HG03354 (cell line): Measurements from ENCODE around the gene SUSD2.
"Not testable (repeated sequence)": the region's sequence is repeated elsewhere in the genome, so short reads cannot be mapped to it uniquely, and the experiment has no call there.

Source experiments
- ATAC-seq: cut with Tn5 transposase; IDR thresholded peaks from one replicate; pipeline ENCODE4 v1.9.1; 2021; ENCODE audit warnings: mild to moderate bottlenecking; ENCODE audit not compliant: unreplicated experiment, poor library complexity, severe bottlenecking

SUSD2 gene

GRCh38 chr22:24186352-24186740 lies 5.1 kb downstream of the SUSD2 start:
- no peak for ATAC-seq

GRCh38 chr22:24186892-24187670 lies 5.8 kb downstream of the SUSD2 start:
- no peak for ATAC-seq

GRCh38 chr22:24187731-24188644 lies 6.7 kb downstream of the SUSD2 start:
- ATAC-seq = no peak

- ATAC-seq = no peak
Measured at GRCh38 chr22:24188705-24189248, 7.5 kb downstream of the SUSD2 start.

GRCh38 chr22:24189249-24190158 lies 8.2 kb downstream of the SUSD2 start:
- no peak for ATAC-seq

- ATAC-seq = no peak
Measured at GRCh38 chr22:24190159-24190540, 8.9 kb downstream of the SUSD2 start.

- ATAC-seq = no peak
Measured at GRCh38 chr22:24190596-24191208, 9.4 kb downstream of the SUSD2 start.

- no peak for ATAC-seq
Measured at GRCh38 chr22:24191381-24191841, 10.1 kb downstream of the SUSD2 start.

- no peak for ATAC-seq
Measured at GRCh38 chr22:24191893-24192292, 10.6 kb downstream of the SUSD2 start.

GRCh38 chr22:24198682-24199052 lies 17.4 kb downstream of the SUSD2 start:
- ATAC-seq = no peak

- ATAC-seq = no peak
Measured at GRCh38 chr22:24200619-24201212, 19.4 kb downstream of the SUSD2 start.

GRCh38 chr22:24201681-24202614 lies 20.7 kb downstream of the SUSD2 start:
- no peak for ATAC-seq

GRCh38 chr22:24203856-24204255 lies 22.6 kb downstream of the SUSD2 start:
- not testable (repeated sequence) for ATAC-seq

GRCh38 chr22:24205438-24206195 lies 24.3 kb downstream of the SUSD2 start:
- no peak for ATAC-seq

GRCh38 chr22:24206460-24207263 lies 25.4 kb downstream of the SUSD2 start:
- not testable (repeated sequence) for ATAC-seq

- no peak for ATAC-seq
Measured at GRCh38 chr22:24207264-24208011, 26.2 kb downstream of the SUSD2 start.
